SK-N-SH (cell line): ENCODE data around the gene IL12B. TPM values are rescaled to one million over a fixed set of nuclear protein-coding genes. Genes with fewer than 3 reads are reported as not detected.

Source experiments
- CTCF ChIA-PET: fragments of 300-600, 350-600 bp; formaldehyde crosslinking; extraction: SDS; loops from one replicate; lab custom pipeline; 2021; lab: Yijun Ruan, JAX
- POLR2A ChIA-PET: fragments of 350-600 bp; sonication (Branson Sonifier 250); formaldehyde crosslinking; extraction: SDS; loops from one replicate; lab custom pipeline; 2020; ENCODE audit warnings: antibody characterized with exemption, inconsistent platforms; lab: Yijun Ruan, JAX
- DNase-seq: peaks from one replicate; pipeline ENCODE4 v3.0.0; 2012
- H2AFZ ChIP-seq: fragments of 200-600 bp; sonication (generic); 2 replicates; pipeline ENCODE4 v1.8.1; 2016; ENCODE audit warnings: antibody characterized with exemption, mild to moderate bottlenecking, low read depth
- H3F3A ChIP-seq: fragments of 200-600 bp; sonication (generic); replicated peaks from 2 replicates; pipeline ENCODE3; 2016; ENCODE audit warnings: antibody characterized with exemption, mild to moderate bottlenecking; ENCODE audit not compliant: insufficient read depth
- H3K27ac ChIP-seq, 2 experiments: fragments of 200-500 bp in 1 of 2; fragments of 200-600 bp in 1 of 2; sonication (Bioruptor generic) in 1 of 2; sonication (generic), shearing (Covaris generic) in 1 of 2; 2 replicates each; pipeline versions ENCODE4 v1.5.1 to v1.6.1; 2014 to 2016; ENCODE audit warnings: low read depth in 2 of 2, inconsistent platforms in 1 of 2, low read length in 1 of 2, mild to moderate bottlenecking in 1 of 2, mixed read lengths in 1 of 2
- H3K27me3 ChIP-seq: fragments of 200-600 bp; sonication (generic), shearing (Covaris generic); 2 replicates; pipeline ENCODE4 v1.6.1; 2016; ENCODE audit warnings: mixed run types; ENCODE audit not compliant: insufficient read depth
- H3K36me3 ChIP-seq, 2 experiments: fragments of 200-500 bp in 1 of 2; fragments of 200-600 bp in 1 of 2; sonication (Bioruptor generic) in 1 of 2; sonication (generic) in 1 of 2; replicated peaks in 1 of 2; 2 replicates each; pipeline versions ENCODE3 to v1.5.1; 2014 to 2016; ENCODE audit warnings: low read length in 1 of 2, mild to moderate bottlenecking in 1 of 2; ENCODE audit not compliant: insufficient read depth in 2 of 2, control insufficient read depth in 1 of 2
- H3K4me1 ChIP-seq, 2 experiments: fragments of 200-500 bp in 1 of 2; fragments of 200-600 bp in 1 of 2; sonication (Bioruptor generic) in 1 of 2; sonication (generic), shearing (Covaris generic) in 1 of 2; 2 replicates each; pipeline versions ENCODE4 v1.5.1 to v1.6.1; 2014 to 2016; ENCODE audit warnings: low read depth in 1 of 2, low read length in 1 of 2, mixed run types in 1 of 2; ENCODE audit not compliant: insufficient read depth in 2 of 2, control insufficient read depth in 1 of 2
- H3K4me2 ChIP-seq: fragments of 200-600 bp; sonication (generic), shearing (Covaris generic); 2 replicates; pipeline ENCODE4 v1.6.1; 2017; ENCODE audit warnings: mixed run types
- H3K4me3 ChIP-seq, 2 experiments: fragments of 200-500 bp in 1 of 2; fragments of 200-600 bp in 1 of 2; sonication (Bioruptor generic) in 1 of 2; sonication (generic), shearing (Covaris generic) in 1 of 2; 2 replicates each; pipeline versions ENCODE4 v1.5.1 to v1.8.1; 2014 to 2016; ENCODE audit warnings: low read depth in 2 of 2, inconsistent platforms in 1 of 2, low read length in 1 of 2, mild to moderate bottlenecking in 1 of 2, mixed read lengths in 1 of 2, moderate library complexity in 1 of 2
- H3K79me2 ChIP-seq: fragments of 200-600 bp; sonication (generic); 2 replicates; pipeline ENCODE4 v1.8.1; 2017; ENCODE audit warnings: mild to moderate bottlenecking; ENCODE audit not compliant: insufficient read depth
- H3K9ac ChIP-seq: fragments of 200-600 bp; sonication (generic); 2 replicates; pipeline ENCODE4 v1.6.1; 2017; ENCODE audit warnings: mixed run types
- H3K9me2 ChIP-seq: fragments of 200-600 bp; sonication (generic); 2 replicates; pipeline ENCODE4 v1.6.1; 2017; ENCODE audit warnings: mixed run types
- H3K9me3 ChIP-seq: fragments of 200-600 bp; sonication (generic); 2 replicates; pipeline ENCODE4 v1.6.1; 2017; ENCODE audit warnings: mixed run types, mild to moderate bottlenecking, moderate library complexity
- H4K20me1 ChIP-seq: fragments of 200-600 bp; sonication (generic); 2 replicates; pipeline ENCODE4 v1.6.1; 2017; ENCODE audit warnings: mild to moderate bottlenecking, mixed run types; ENCODE audit not compliant: insufficient read depth
- CHD2 ChIP-seq: fragments of 150-350 bp; IDR thresholded peaks from 2 replicates; pipeline ENCODE4 v1.6.1; 2018; ENCODE audit warnings: low read length; ENCODE audit not compliant: partially characterized antibody
- EP300 ChIP-seq, 2 experiments: IDR thresholded peaks; 2 replicates each; pipeline versions ENCODE4 v1.4.0 to v1.6.1; 2012; ENCODE audit warnings: borderline replicate concordance in 1 of 2, low read depth in 1 of 2, low read length in 1 of 2
- FOSL2 ChIP-seq: IDR thresholded peaks from 2 replicates; pipeline ENCODE4 v1.4.0; 2012; ENCODE audit warnings: low read depth, mild to moderate bottlenecking, moderate library complexity, borderline replicate concordance
- FOXJ3 ChIP-seq: sonication (generic); formaldehyde crosslinking; IDR thresholded peaks from 2 replicates; pipeline ENCODE4 v1.5.1; 2020; ENCODE audit warnings: mild to moderate bottlenecking, missing genetic modification reagents
- FOXM1 ChIP-seq: IDR thresholded peaks from 2 replicates; pipeline ENCODE4 v1.4.0; 2012; ENCODE audit warnings: low read depth, mild to moderate bottlenecking
- GABPA ChIP-seq: IDR thresholded peaks from 2 replicates; pipeline ENCODE4 v1.4.0; 2012; ENCODE audit warnings: low read depth, mild to moderate bottlenecking
- GATA2 ChIP-seq: sonication (generic); formaldehyde crosslinking; IDR thresholded peaks from 2 replicates; pipeline ENCODE4 v1.5.0; 2020; ENCODE audit warnings: mild to moderate bottlenecking, missing genetic modification reagents
- JUND ChIP-seq: IDR thresholded peaks from 2 replicates; pipeline ENCODE4 v1.4.0; 2012
- NRF1 ChIP-seq: IDR thresholded peaks from 2 replicates; pipeline ENCODE4 v1.6.1; 2012; ENCODE audit warnings: low read depth, mild to moderate bottlenecking, low read length
- POLR2AphosphoS5 ChIP-seq: IDR thresholded peaks from 2 replicates; pipeline ENCODE4 v1.6.1; 2012; ENCODE audit warnings: low read depth, low read length
- RCOR1 ChIP-seq: fragments of 150-350 bp; IDR thresholded peaks from 2 replicates; pipeline ENCODE4 v1.6.1; 2017; ENCODE audit warnings: antibody characterized with exemption, low read length
- REST ChIP-seq: IDR thresholded peaks from 2 replicates; pipeline ENCODE4 v1.6.1; 2012; ENCODE audit warnings: mild to moderate bottlenecking, low read depth, low read length, moderate library complexity
- RFX5 ChIP-seq: IDR thresholded peaks from 2 replicates; pipeline ENCODE4 v1.6.1; 2012; ENCODE audit warnings: mild to moderate bottlenecking, improper control_type of control experiment, low read length
- SIN3A ChIP-seq: IDR thresholded peaks from 2 replicates; pipeline ENCODE4 v1.6.1; 2012; ENCODE audit warnings: low read depth, mild to moderate bottlenecking, low read length, moderate library complexity, borderline replicate concordance
- TCF12 ChIP-seq: IDR thresholded peaks from 2 replicates; pipeline ENCODE4 v1.4.0; 2012
- USF1 ChIP-seq: IDR thresholded peaks from 2 replicates; pipeline ENCODE4 v1.4.0; 2012; ENCODE audit warnings: low read depth, borderline replicate concordance
- USF2 ChIP-seq: fragments of 150-350 bp; IDR thresholded peaks from 2 replicates; pipeline ENCODE4 v1.6.1; 2017; ENCODE audit warnings: antibody characterized with exemption, low read length, low read depth, borderline replicate concordance
- WGBS: methylation state at CpG from one replicate; pipeline ENCODE4 v1.1.6; 2017; ENCODE audit warnings: low lambda C conversion rate; 5-methylcytosine and 5-hydroxymethylcytosine counted together
- polyA plus RNA-seq, 3 experiments: library from polyadenylated mRNA; depleted of rRNA; stranded (reverse); fragments of >200 nt; gene quantifications; 2 replicates each; pipeline ENCODE4 v1.2.3, GENCODE V29; 2012
- TF ChIP-seq, protein P1 (sequence below): fragments of 150-350 bp; IDR thresholded peaks from 2 replicates; pipeline ENCODE4 v1.6.1; 2016; ENCODE audit warnings: mild to moderate bottlenecking, low read depth, low read length

IL12B gene
- polyA plus RNA-seq, 1 of the 3 experiments (the other 2 are of a cell fraction): not detected

- Histone ChIP-seq H3K9me3 (no peaks in the 10 kb centered on the region), H2AFZ (no peak overlapping the region), H3K9ac (no peak overlapping the region), H3K27ac (no peak overlapping the region), H3K4me3 (no peak overlapping the region), H3K27me3 (peaks cover 4% of the 10 kb centered on the region; the same call in 1 of the 2 replicates), H3K36me3 (no peaks in the 10 kb centered on the region), H3F3A (peaks cover 5% of the 10 kb centered on the region), H4K20me1 (no peaks in the 10 kb centered on the region), H3K9me2 (no peaks in the 10 kb centered on the region), H3K79me2 (no peaks in the 10 kb centered on the region), H3K4me2 (no peak overlapping the region), H3K4me1 (peaks cover 0 to 15% of the 10 kb centered on the region in 2 experiments; a peak in 2 of 4 replicates)
- POLR2A ChIA-PET: no interaction called here
- CTCF ChIA-PET: interaction anchor here (1.1 to 7.2 kb wide), 3 partner anchors 7 to 165 kb away, joined by 3 to 71 read pairs (median 41); partner anchors contain the start of gene IL12B
- no peak for TF ChIP-seq FOXJ3 (CRISPR knock-in tag)
- no peak for TF ChIP-seq USF2
- no peak for TF ChIP-seq GABPA
- TF ChIP-seq, protein P1, sequence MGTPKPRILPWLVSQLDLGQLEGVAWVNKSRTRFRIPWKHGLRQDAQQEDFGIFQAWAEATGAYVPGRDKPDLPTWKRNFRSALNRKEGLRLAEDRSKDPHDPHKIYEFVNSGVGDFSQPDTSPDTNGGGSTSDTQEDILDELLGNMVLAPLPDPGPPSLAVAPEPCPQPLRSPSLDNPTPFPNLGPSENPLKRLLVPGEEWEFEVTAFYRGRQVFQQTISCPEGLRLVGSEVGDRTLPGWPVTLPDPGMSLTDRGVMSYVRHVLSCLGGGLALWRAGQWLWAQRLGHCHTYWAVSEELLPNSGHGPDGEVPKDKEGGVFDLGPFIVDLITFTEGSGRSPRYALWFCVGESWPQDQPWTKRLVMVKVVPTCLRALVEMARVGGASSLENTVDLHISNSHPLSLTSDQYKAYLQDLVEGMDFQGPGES: no peak
- no peak for DNase-seq
- WGBS: 88% methylated on average over 6 of the region's 6 CpGs
These were observed 8.1 kb downstream of the IL12B start for GRCh38 chr5:159322180-159322579.

GRCh38 chr5:159319832-159320231 is 10.5 kb downstream of the IL12B start:
- Histone ChIP-seq H3K4me2 (no peak overlapping the region), H3K27ac (peak overlapping the region in 1 of 2 experiments; percentile 28; a peak in 2 of 4 replicates), H3K9me2 (no peaks in the 10 kb centered on the region), H3F3A (peaks cover 5% of the 10 kb centered on the region), H3K4me3 (no peak overlapping the region), H2AFZ (no peak overlapping the region), H3K9me3 (no peaks in the 10 kb centered on the region), H3K36me3 (no peaks in the 10 kb centered on the region), H3K4me1 (peaks cover 0 to 15% of the 10 kb centered on the region in 2 experiments; a peak in 2 of 4 replicates)
- POLR2A ChIA-PET: no interaction called here
- 23% methylated on average over 2 of the region's 2 CpGs for WGBS
- DNase-seq: peak; percentile 50
- TF ChIP-seq TCF12 (peak; percentile 29; the same call in 1 of the 2 replicates), GATA2 (CRISPR knock-in tag) (peak; percentile 84), POLR2AphosphoS5 (no peak), USF1 (no peak), NRF1 (no peak), REST (no peak), CHD2 (no peak), JUND (no peak), EP300 (IDR thresholded peaks at IDR 0.05; ENCODE audit: borderline replicate concordance in 1 of 2, low read depth in 1 of 2, low read length in 1 of 2) (peak in 1 of 2 experiments; percentile 66; a peak in 1 of 4 replicates), RCOR1 (peak; percentile 33; the same call in 1 of the 2 replicates), FOXM1 (no peak), RFX5 (no peak), SIN3A (no peak), FOSL2 (no peak)
- TF ChIP-seq, all 33 proteins: peak for 4
- CTCF ChIA-PET: interaction anchor here (0.6 to 7.2 kb wide), 5 partner anchors 13 to 944 kb away, joined by 3 to 71 read pairs (median 3); partner anchors contain the start of gene IL12B
- Histone ChIP-seq H3K27me3 (peaks cover 4% of the 10 kb centered on the region; the same call in 1 of the 2 replicates), H4K20me1 (no peaks in the 10 kb centered on the region), H3K9ac (no peak overlapping the region), H3K79me2 (no peaks in the 10 kb centered on the region)
